Loucy (cell line): ENCODE measurements around the gene GRID2.

Experiments
- CTCF ChIP-seq: fragments of 200-600 bp; sonication (generic); conservative IDR thresholded peaks from 2 replicates; pipeline ENCODE4 v1.5.1; 2014; ENCODE audit warnings: mild to moderate bottlenecking, antibody characterized with exemption, low read length
- EZH2phosphoT487 ChIP-seq: fragments of 200-600 bp; IDR thresholded peaks from 2 replicates; pipeline ENCODE4 v1.6.1; 2018; ENCODE audit warnings: antibody characterized with exemption, mild to moderate bottlenecking, moderate library complexity, borderline replicate concordance

GRCh38 chr4:93748373-93749291 lies 1444.9 kb downstream of the GRID2 start:
- TF ChIP-seq CTCF (no peak), EZH2phosphoT487 (no peak)
